LoVo (cell line): ENCODE measurements around the gene BOLA3.
"Not testable (repeated sequence)": the region's sequence is repeated elsewhere in the genome, so short reads cannot be mapped to it uniquely, and the experiment has no call there.

Experiments
- DNase-seq: peaks from one replicate; pipeline ENCODE4 v3.0.0-alpha.2; 2016; ENCODE audit warnings: low spot score

BOLA3 gene

DNA sequence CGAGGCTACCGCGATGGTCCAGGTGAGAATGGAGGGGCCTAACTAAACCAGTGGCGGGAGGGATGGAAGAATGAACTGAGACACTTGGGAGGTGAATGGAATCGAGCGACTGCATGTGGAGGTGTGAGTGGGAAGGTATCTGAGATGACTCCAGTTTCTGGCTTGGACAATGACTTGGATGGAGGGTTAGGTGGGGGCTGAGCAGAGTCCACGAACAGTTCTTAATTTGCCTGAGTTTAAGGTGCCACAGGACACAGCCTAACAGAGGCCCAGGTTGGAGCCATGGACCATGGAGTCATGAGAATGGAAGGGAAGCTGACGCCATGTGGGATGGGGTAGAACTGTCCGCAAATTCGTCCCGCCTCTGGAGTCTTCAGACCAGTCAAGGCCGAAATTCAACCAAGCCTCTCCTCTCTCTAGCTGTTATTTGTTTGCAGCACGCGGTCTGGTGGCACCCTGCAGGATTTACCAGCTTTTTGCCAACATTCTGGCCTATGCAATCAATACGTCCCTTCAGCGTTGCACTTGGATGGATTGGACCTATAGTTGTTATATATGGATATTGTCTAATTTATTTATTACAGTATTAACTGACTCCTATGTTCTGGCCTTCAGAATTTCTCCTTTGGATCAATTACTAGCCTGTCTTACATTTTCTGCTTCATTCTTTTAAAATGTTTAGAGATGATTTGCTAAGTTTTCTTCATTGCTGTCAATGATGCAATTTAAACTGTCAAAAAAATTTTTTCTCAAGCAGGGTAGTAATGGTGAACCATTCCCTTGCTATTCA lies 940 bp upstream of the BOLA3 start:
- DNase-seq = no peak

GRCh38 chr2:74146929-74147726 lies 584 bp downstream of the BOLA3 start:
- peak; percentile 23 for DNase-seq

DNA sequence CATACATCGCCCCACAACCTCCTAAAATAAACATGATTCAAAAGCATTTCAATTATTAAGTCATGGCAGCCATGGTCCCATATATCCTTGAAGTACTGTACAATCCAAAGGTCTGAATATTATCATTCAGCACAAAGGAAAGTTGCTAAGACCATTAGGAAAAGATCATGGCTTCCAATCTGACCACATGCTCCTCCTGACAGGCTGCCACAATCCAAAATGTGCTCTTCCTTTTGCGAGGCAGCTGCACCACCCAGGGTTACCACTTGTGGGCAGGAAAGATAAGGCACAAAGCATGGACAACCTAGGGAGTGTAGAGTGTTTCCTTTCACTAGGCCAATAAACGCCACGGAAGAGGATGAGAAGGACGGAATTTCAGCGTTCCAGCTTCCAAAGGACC lies 5.4 kb downstream of the BOLA3 start:
- DNase-seq = no peak

GRCh38 chr2:74138600-74139323 lies 8.9 kb downstream of the BOLA3 start:
- no peak for DNase-seq

GRCh38 chr2:74137651-74138599 lies 9.8 kb downstream of the BOLA3 start:
- no peak for DNase-seq

- no peak for DNase-seq
These were observed 15.8 kb downstream of the BOLA3 start for GRCh38 chr2:74131901-74132300.

DNA sequence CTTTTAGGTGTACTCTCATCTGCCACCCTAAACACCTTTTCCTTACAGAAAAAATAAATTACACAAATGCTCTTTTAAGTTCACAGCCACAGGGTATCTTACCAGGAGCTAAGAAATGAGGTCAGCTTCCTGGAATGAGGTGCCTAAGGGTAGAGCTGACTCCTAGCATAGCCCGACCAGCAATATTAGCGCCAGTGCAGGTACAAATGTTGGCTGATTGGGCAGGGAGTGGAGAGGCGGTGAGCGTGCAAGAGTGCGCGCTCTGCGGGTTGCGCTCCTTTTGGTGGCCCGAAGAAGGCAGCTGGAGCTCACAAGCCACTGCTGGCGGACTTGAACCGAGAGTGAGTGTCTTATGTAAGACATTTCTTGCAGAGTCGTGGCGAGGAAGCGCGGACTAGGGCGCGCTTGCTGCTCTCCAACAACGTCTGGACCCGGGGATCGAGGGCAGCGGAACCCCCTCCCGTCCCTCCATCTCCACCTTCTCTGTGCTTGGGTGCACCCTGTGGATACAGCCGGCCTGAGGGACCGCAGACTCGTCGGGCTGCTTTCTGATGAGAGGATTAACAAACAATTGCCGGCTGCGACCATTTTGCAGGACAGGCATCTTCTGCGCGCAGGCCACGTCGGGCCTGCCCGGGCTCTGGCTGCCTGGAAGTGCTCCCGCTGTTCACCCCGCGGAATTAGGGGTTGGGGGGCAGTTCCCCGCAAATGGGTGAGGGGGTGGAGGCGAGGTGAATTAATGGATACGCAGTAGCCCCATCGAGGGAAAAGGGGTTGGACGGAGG lies 17.3 kb downstream of the BOLA3 start:
- DNase-seq = no peak

- DNase-seq = no peak
These were observed 19.5 kb downstream of the BOLA3 start for GRCh38 chr2:74128206-74128605.

DNA sequence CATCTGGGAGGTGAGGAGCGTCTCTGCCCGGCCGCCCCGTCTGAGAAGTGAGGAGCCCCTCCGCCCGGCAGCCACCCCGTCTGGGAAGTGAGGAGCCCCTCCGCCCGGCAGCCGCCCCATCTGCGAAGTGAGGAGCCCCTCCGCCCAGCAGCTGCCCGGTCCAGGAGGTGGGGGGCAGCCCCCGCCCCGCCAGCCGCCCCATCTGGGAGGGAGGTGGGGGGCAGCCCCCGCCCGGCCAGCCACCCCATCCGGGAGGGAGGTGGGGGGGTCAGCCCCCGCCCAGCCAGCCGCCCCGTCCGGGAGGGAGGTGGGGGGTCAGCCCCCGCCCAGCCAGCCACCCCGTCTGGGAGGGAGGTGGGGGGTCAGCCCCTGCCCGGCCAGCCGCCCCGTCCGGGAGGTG lies 23.8 kb downstream of the BOLA3 start:
- DNase-seq = not testable (repeated sequence)

DNA sequence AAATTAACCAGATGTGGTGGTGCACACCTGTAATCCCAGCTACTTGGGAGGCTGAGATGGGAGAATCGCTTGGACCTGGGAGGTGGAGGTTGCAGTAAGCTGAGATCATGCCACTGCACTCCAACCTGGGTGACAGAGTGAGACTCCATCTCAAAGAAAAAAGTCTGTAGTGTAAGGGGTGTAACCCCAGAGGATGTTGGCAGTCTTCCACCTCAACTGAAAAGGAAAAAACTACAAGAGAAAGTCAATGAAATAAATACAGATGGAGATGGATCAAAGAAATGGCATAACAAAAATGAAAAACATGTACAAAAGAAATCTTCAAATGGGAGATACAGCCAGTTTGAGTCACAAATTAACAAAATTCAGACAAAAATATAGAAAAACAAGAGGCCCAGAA lies 25.9 kb downstream of the BOLA3 start:
- not testable (repeated sequence) for DNase-seq

- peak; percentile 90 for DNase-seq
These were observed 27.5 kb downstream of the BOLA3 start for GRCh38 chr2:74119912-74120825.

DNA sequence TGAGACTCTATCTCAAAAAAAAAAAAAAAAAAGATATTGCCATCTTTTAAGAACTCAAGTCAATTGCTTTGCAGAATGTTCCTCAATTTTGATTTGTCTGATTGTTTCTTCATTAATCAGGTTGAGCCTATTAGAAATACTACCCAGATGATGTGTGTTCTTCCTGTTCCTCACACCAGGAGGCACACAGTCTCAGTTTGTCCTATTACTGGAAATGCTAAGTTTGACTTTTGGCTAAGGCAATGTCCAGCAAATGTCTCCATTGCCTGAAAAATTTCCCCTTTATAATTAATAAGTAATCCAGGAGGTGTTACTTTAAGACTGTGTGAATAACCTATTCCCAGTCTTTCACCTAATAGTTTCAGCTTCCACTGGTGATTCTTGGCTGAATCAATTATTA lies 28.4 kb downstream of the BOLA3 start:
- no peak for DNase-seq

- no peak for DNase-seq
These were observed 36.3 kb downstream of the BOLA3 start for GRCh38 chr2:74111380-74111779.

GRCh38 chr2:74110537-74110936 lies 37.2 kb downstream of the BOLA3 start:
- no peak for DNase-seq

- DNase-seq = no peak
These were observed 38.2 kb downstream of the BOLA3 start for GRCh38 chr2:74109551-74109950.

- no peak for DNase-seq
These were observed 40.6 kb downstream of the BOLA3 start for GRCh38 chr2:74107071-74107470.

DNA sequence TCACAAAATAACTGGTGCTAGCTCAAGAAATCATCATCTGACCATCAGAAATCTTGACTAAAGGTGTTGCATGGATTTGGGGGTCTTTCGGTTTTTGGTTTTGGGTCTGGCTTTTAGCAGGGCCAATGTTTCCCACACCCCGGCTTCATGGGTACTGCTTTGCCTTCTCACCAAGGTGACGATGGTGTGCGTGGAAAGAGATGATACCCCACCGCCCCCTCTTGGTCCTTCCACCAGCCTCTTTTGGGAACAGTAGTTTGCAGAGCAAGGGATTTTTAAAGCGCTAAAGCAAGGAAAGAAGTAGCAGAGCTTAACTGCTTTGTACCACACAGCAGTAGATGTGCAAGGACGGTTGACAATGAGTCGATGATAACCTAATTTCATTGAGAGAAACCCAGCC lies 42.3 kb downstream of the BOLA3 start:
- DNase-seq = no peak

GRCh38 chr2:74104839-74105238 lies 42.9 kb downstream of the BOLA3 start:
- DNase-seq = no peak

GRCh38 chr2:74103763-74104162 lies 43.9 kb downstream of the BOLA3 start:
- no peak for DNase-seq

- no peak for DNase-seq
These were observed 45.2 kb downstream of the BOLA3 start for GRCh38 chr2:74102516-74102915.
